Measurements from ENCODE around the gene EPB41L4B.
"Not testable (repeated sequence)": the region's sequence is repeated elsewhere in the genome, so short reads cannot be mapped to it uniquely, and the experiment has no call there.

EPB41L4B gene

GRCh38 chr9:109163194-109163593 lies 157.7 kb downstream of the EPB41L4B start:
- no peak for DNase-seq (ENCODE audit: low read depth)

- DNase-seq (ENCODE audit: low read depth): no peak
These were observed 158.2 kb downstream of the EPB41L4B start for GRCh38 chr9:109162677-109163076.

- no peak for DNase-seq (ENCODE audit: low read depth)
These were observed 159.4 kb downstream of the EPB41L4B start for GRCh38 chr9:109161471-109161870.

GRCh38 chr9:109159583-109159982 lies 161.3 kb downstream of the EPB41L4B start:
- DNase-seq (ENCODE audit: low read depth): no peak

GRCh38 chr9:109158651-109159050 lies 162.2 kb downstream of the EPB41L4B start:
- DNase-seq (ENCODE audit: low read depth): no peak

- DNase-seq (ENCODE audit: low read depth): no peak
These were observed 164.2 kb downstream of the EPB41L4B start for GRCh38 chr9:109156708-109157107.

- DNase-seq (ENCODE audit: low read depth): no peak
These were observed 169.8 kb downstream of the EPB41L4B start for GRCh38 chr9:109150925-109151545.

- DNase-seq (ENCODE audit: low read depth): no peak
These were observed 171.1 kb downstream of the EPB41L4B start for GRCh38 chr9:109149722-109150121.

- no peak for DNase-seq (ENCODE audit: low read depth)
These were observed 171.8 kb downstream of the EPB41L4B start for GRCh38 chr9:109149089-109149488.

- no peak for DNase-seq (ENCODE audit: low read depth)
These were observed 175.8 kb downstream of the EPB41L4B start for GRCh38 chr9:109145051-109145450.

GRCh38 chr9:109143881-109144562 lies 176.8 kb downstream of the EPB41L4B start:
- DNase-seq (ENCODE audit: low read depth): no peak

- DNase-seq (ENCODE audit: low read depth): no peak
These were observed 179.5 kb downstream of the EPB41L4B start for GRCh38 chr9:109141375-109141774.

- no peak for DNase-seq (ENCODE audit: low read depth)
These were observed 181.0 kb downstream of the EPB41L4B start for GRCh38 chr9:109139851-109140250.

GRCh38 chr9:109138421-109138820 lies 182.4 kb downstream of the EPB41L4B start:
- no peak for DNase-seq (ENCODE audit: low read depth)

- no peak for DNase-seq (ENCODE audit: low read depth)
These were observed 186.7 kb downstream of the EPB41L4B start for GRCh38 chr9:109134167-109134578.

- no peak for DNase-seq (ENCODE audit: low read depth)
These were observed 187.3 kb downstream of the EPB41L4B start for GRCh38 chr9:109133533-109133932.

- no peak for DNase-seq (ENCODE audit: low read depth)
These were observed 188.3 kb downstream of the EPB41L4B start for GRCh38 chr9:109132567-109133021.

GRCh38 chr9:109129470-109130197 lies 191.2 kb downstream of the EPB41L4B start:
- DNase-seq (ENCODE audit: low read depth): no peak

- not testable (repeated sequence) for DNase-seq (ENCODE audit: low read depth)
These were observed 194.2 kb downstream of the EPB41L4B start for GRCh38 chr9:109126671-109127070.

- no peak for DNase-seq (ENCODE audit: low read depth)
These were observed 196.7 kb downstream of the EPB41L4B start for GRCh38 chr9:109124121-109124520.

- DNase-seq (ENCODE audit: low read depth): no peak
These were observed 197.9 kb downstream of the EPB41L4B start for GRCh38 chr9:109122726-109123621.
